ENCODE data around the gene POLG.
"Not testable (repeated sequence)": the region's sequence is repeated elsewhere in the genome, so short reads cannot be mapped to it uniquely, and the experiment has no call there.

The POLG gene

DNA sequence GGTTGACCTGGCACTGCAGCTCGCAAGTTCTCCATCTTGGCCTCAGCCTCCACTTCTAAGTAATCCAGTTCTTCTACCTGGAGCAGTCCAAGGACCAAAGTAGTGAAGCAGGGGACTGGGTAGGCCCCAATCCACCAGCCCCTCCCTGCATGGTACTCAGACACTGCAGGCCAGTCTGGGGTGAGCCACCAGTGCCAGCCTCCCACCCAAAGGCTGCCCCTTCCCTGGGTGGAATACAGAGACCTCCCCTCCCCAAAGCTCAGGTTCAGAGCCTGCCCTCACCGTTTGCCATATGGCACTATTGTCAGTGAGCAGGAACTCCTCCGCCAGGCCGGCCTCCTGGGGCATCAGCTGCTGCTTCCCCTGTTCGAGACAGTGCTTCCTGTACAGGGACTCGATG is 10.8 kb downstream of the POLG start:
- no peak for DNase-seq

DNA sequence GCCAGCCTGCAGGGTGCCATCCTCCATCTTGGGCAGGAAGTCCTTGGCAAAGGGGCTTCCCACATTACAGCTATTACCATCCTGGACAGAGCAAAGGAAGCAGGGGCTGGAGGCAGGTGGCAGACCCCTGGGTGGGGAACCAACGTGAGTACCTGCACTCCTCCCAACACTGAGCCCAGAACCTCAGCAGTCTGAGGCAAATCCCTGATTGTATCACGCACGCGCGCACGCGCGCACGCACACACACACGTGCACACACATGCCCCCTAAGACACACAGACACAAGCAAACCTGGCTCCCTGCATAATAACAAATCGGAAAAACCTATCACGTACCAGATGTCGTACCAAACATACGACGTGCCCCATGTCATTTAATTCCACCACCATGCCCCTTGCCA is 11.8 kb downstream of the POLG start:
- DNase-seq, result no peak

DNA sequence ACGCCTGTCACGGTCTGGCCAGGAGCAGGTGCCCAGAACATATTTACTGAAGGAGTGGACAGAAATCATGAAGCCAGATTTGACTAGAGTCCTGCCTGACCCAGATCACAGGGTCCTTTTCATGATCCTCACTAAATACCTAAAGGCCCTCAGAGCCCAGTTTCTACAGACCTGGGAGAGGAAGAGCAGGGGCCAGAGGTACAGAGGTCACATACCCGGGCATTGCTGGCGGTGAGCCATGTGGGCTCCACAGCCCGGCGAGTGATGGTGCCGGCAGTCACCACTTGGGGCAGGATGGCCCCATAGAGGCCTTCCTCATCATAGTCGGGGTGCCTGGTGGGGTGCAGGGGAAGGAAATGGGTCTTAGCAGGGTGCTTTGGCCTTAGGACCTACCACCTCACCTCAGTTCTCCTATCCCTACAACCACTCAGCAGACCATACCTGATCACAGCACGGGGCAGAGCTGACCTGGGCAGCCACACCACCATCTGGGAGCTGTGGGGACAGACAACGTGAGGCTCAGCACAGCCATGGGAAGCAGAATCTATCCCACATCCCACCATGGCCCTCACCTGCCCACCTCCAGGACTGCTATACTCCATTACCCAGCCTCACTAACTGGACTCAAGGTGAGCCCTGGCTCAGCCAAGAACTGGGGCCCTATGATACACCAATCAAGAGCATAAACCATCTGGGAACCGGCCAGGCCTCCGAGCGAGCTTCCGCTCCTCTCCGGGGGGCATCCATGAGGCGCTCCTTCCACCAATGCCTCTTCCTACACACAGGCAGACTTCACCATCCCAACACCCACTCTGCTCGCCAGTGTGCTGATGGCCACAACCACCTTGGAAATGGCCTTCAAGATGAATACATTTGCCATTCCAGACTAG is 12.9 kb downstream of the POLG start:
- DNase-seq, result no peak

DNA sequence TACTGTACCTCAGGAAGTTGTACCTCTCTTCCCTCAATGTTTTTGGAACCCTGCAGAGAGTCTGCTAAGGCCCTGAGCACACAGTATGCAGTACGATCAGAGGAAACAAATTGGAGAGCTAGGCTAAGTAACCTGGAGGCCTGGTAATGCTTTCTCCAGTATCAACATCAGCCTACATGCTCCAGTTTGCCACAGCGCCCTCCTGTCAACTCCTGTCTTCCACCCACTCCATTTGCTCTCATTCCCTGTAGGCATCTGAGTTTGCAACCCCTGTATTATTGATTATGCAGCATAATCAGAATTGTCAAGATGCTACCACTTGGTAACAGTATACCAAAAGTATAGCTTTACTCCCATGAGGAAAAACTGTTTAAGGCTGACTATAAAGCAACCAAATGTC is 14.4 kb downstream of the POLG start:
- DNase-seq, result no peak

DNA sequence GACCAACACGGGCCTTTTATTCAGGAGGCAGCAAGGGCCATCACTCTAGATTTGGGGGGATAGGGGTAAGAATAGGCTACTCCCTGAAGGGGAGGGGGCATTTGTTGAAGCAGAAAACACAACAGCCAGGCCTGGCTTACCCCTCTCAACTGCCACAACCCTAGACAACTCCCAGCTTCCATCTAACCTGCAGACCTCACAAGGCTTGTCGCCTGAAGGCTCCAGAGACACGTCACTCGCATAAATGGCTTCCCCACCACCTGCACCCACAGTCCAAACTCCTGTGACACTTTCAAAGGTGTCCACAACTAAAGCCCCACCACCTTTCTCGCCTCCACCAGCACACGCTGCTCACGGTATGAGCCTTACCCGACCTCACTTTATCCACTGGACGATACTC is 14.9 kb downstream of the POLG start:
- DNase-seq, result no peak

DNA sequence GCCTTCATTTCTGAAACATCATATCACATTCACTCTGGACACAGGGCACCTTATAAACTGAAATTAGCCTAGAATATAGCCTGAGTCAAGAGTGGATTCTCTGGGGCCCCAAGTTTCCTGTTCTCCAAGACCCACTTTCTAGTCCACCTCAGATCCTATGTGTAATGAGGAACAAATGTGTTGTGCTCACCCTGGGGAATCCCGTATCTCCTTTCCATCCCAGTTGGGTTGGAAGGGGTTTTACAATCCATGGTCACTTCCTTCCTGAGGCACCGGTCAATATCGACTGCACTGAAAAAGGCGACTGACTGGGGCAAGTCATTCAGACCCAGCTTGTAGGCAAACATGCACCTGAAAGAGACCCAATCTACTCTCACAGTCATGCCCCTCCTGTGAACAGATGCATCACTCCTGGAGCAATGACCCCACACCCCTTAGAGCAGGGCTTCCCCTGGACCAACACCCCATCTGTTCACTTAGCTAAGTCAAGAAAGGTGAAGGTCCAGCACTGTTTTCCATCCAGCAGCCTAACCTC is 17.4 kb downstream of the POLG start:
- DNase-seq, result no peak

DNA sequence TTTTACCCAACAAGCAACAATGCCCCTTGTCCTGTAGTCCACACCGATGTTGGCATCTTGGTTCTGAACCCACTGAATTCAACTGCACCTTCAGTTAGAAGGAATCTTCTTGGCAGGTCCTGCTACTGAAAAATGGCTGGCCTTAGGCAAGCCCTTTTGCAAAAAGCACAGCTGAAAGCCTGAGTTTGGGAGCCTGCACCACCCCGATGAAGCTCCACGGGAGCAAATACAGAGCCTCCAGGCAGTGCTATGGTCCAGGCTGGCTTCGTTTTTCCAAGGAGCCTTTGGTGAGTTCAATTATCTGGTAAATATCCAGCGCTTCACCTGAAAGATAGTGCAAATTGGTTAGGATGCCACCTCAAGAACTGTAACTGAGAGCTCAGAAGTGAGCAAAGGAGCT is 18.1 kb downstream of the POLG start:
- no peak for DNase-seq

DNA sequence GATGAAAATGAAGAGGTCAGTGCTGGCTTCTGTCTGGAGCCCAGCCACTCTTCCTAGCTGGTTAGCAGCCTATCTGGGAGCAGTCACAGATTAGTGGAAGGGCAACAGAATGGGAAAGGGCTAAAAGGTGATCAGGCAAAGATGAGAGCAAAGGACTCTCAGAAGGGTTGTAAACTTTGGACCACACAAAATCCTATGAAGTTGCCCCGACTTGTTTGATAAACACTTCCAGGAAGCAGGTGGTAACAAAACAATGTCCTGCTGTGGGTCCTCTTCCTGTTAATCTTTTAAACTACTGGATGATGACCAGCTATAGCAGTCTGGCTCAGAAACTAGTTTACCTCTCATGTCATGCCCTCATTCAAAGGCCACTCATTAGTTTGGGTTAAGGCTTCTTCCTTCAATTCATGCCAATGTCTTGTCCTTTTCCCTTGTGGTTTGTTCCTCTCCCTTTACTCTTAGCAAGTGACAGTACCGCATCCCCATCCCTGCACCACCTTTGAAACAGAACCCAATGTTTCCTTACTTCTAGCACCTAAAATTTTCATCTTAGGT is 19.2 kb downstream of the POLG start:
- DNase-seq, result no peak

DNA sequence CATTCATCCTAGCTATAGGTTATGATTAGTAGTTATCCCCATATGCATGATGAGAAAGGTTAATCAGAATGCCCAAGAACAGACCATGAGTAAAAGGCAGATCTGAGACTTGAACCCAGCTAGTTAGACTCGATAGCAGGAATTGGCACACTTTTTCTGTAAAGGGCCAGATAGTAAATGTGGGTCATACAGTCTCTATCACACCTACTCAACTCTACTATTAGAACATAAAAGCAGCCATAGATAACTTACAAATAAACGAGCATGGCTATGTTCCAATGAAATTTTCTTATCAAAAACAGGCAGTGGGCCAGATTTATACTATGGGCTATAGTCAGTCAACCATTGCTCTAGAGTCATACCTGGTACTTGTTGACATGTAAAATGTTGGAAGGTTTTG is 24.6 kb downstream of the POLG start:
- no peak for DNase-seq

DNA sequence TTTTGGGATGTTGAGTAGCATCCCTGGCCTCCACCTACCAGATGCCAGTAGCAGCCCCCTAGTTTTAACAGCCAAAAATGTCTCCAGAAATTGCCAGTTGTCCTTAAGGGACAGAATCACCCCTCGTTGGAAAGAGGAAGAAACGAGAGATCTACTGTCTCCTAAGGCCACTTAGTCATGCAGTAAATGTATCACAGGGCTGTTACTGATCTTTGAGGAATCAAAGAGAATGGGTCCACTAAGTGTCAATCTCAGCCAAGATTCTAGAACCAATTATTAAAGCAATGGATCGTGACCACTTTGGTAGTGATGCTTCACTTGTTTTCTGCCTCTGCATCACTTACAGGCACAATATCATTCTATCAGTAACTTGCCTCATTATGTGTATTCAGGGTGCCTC is 26.4 kb downstream of the POLG start:
- no peak for DNase-seq

DNA sequence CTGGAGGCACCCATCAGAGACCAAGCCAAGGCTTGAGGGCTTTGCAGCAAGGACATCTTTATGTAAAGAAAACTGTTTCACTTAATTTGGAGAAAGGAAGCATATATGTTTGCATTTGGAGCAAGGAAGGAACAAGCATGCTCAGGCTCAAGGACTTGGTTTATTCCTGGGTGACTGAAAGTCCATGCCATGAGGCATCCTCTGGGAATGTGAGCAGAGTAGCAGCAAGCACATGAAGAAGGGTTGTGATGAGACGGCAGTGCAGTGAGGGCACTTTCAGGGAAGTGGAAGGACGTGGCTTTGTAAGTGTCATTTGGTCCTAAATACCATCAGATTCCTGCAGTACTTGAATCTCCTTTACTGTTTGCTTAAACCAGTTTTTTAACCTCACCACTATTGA is 26.8 kb downstream of the POLG start:
- DNase-seq, result no peak

DNA sequence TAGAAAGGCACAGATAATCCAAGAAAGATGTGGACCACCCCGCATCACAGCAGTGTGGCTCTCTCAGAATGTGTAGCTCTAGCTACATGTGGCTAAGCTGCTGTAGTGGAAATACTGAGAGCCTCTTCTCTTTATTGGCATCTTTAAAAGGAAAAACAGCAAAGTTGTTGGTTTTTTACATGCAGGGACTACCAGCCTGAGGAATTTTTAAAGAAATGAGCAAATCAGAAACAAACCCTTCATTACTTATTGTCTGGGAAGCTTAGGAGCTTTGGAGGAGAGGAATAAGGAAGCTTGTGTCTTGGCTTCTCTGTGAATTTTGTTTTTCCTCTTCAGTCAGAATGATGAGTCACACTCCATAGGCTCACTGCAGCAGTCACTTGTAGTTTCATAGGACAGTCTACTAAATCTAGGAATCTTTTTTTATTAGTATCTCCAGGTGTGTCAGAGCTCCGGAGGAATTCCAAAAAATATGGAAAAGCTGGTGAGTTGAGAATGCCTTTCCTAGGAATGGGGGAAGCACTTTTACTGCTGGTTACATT is 27.5 kb downstream of the POLG start:
- DNase-seq, result no peak

DNA sequence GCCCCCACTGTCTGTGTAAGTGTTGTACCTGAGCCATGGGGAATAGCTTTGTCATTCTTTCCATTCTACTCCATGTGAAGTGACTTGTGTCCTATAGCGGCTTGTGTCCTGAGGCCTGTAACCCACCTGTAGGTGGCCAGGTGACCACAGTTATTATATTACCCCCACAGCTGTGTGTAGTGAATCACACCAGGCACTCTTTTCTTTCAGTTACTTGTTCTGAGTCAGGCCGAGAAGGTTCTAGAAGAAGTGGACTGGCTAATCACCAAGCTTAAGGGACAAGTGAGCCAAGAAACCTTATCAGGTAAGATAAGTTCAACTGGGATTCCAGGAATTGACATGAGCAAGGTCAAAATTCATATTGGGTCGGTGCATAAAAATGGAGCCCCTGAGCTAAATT is 29.2 kb downstream of the POLG start:
- no peak for DNase-seq

DNA sequence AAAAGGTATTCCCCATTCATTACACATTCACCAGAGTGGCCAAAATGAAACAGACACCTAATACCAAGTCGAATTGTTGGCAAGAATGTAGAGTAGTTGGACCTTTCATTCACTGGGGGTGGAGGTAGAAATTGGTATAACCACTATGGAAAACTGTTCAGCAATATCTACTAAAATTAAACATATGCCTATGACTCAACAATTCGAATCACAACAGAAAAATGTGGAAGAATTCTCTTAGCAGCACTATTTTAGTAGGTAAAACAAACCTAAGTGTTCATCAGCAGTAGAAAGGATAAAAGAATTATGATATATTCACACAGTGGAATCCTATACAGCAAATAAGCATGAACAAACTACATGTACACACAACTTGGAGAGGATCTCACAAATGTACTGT is 30.6 kb downstream of the POLG start:
- DNase-seq, result no peak

DNA sequence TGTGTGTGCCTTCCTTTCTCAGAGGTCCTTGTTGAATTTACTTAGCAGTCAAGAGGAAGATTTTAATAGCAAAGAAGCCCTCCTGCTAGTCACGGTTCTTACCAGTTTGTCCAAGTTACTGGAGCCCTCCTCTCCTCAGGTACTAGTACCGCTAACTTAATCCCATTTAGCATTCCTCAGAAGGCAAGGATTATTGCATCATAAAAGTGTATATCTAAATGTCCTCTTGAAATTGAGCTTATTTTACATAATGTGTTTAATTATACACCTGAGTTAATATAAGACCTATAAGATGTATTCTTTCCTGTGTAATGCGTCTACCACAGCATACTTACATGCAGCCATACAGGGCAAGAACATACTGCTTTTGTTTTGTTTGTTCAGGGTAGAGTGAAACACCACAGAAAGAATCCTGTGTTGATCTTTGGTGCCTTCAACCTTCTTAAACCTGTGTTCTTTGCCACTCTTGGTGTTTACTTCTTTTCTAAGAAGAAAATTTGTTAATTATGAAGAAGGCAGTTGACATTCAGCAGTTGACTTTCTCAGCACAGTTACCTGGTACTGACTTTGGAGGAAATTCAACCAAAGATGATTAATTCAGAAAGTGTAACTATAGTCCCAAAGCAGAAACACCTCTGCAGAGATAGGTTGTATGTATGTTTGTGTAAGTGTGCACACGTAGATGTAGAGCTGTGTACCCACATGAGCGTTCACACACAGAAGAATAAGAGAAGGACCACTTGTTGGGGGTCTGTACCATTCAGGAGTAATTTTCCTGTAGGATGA is 33.1 kb downstream of the POLG start:
- no peak for DNase-seq

DNA sequence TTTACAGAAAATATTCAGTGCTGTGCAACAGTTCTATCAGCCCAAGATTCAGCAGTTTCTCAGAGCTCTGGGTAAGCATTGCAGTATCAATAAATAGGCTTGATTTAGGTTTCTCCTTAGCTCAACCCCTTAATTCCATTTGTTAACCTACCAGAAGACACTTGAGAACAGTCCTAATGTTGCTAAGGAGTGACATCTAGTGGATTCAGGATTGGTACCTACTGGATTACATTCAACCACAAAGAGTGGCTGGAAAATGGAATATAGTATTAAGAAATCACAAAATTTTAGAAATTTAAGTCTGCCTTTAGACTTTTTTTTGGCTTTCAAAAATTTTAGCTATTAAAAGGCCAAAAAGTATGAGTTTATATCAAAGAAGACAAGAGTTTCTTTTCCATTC is 34.7 kb downstream of the POLG start:
- DNase-seq, result no peak

DNA sequence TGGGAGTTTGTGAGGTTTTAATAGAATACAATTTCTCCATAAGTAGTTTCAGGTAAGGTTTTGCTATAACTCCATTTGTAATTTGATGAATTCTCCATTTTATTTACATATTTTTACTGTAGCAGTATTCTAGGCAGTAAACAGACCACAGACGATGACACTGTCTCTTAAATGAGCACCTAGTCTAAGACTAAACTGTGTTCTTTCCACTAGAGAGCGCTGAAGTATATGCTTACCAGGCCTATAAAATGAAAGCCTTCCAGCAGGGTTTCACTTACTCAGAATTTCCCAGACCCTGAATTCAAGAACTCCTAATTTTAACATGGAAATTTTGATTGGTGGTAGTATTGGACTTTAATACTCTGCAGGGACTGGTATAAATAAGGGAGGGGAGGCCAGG is 41.6 kb downstream of the POLG start:
- DNase-seq, result no peak

DNA sequence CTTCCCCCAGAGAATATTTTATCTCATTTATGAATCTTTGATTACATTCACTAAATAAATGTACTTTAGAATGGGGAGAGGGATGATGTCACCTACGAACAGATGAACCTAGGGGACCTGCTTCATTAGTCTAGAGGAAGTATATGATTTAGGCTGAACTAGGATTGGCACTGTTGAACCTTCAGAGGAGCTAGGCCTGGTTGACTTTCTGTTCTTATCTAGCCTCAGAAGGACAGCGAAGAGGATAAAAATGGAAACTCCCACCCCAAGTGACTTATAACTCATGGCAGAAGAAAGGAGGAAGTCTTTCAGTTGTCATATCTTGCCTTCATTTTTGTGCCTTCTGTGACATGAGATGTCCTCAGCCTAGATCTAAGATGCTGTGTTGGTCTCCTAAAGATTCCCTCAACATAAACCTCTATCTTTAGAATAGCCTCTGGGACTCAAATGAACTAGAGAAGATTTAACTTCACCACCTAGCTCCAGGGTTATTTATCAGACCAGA is 42.6 kb downstream of the POLG start:
- no peak for DNase-seq

DNA sequence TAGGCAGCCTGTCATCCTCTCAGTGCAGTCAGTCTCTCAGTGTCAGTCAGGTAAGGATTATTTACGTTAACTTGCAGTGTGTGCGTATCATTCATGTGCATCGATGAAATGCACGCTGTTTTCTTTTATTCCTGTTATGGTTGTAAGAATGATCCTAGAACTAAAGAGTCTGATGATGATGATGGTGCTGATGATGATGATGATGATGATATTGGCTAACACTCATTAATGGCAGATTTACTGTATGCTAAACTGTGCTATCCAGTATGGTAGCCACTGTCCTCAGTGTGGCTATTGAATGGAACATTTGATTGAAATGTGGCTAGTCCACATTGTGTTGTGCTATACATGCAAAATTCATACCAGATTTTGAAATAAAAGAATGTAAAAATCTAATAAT is 51.4 kb downstream of the POLG start:
- DNase-seq, result no peak

DNA sequence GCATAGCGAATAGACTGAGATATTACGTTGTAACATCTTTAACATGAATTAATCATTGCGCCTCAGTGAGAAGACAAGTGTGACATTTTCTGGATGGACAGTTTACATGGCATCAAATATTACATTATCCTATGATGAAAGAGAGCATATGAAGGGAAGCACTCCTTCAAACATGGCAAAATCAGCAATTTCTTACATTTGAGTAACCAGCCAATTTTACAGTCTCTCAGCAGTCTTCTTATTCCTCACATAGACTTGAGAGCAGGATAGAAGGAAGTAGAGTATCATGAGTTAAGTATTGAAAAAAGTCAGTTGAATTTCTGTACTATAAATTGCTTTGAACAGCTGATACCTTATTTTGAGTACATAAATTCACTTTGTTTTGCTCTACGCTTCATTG is 52.0 kb downstream of the POLG start:
- DNase-seq, result no peak

DNA sequence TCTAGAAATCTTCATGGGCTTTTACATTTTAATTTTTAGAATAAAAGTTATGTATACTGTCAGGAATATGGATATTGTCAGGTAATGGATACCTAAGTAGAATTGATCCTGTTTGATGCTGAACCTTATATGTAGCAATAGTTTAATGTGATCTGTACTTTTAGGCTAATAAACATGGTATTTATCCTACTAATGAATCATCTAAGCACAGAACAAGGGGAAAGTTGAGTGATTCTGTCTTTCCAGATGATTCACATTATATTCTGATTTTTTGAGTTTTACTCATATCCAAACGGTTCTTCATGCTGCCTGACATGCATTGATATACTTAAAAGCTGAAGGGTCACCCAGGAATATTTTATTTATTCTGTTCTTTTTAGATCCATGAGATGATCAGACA is 56.3 kb downstream of the POLG start:
- DNase-seq, result no peak

DNA sequence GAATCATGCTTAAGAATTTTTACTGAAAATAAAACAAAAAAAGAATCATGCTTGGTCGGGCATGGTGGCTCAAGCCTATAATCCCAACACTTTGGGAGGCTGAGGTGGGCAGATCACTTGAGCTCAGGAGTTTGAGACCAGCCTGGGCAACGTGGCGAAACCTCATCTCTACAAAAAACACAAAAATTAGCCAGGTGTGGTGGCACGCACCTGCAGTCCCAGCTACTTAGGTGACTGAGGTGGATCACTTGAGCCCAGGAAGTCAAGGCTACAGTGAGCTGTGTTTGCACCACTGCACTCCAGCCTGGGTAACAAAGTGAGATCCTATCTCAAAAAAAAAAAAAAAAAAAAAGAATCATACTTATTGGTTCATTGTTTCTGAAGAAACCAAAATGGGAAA is 57.3 kb downstream of the POLG start:
- not testable (repeated sequence) for DNase-seq

Measured in stimulated activated CD4-positive, alpha-beta T cell treated with anti-CD3 and anti-CD28 coated beads, Interleukin-2, amount 100 ng/mL, for 24 hours (primary cell).